Mucosa of descending colon (tissue), 3 donors: ENCODE measurements around the gene EPX. TPM values are rescaled to one million over a fixed set of nuclear protein-coding genes. Genes with fewer than 3 reads are reported as not detected.

Experiments used
- ATAC-seq: fragments of 200-7000 bp; cut with Tn5 transposase; one replicate; pipeline ENCODE4 v1.9.1; 2020; ENCODE audit warnings: mild to moderate bottlenecking, moderate library complexity
- DNase-seq, 3 donors: peaks; one replicate each; pipeline ENCODE4 v3.0.0-alpha.2; 2020
- H3K36me3 ChIP-seq: fragments of 200-600 bp; one replicate; pipeline ENCODE4 v1.8.0; 2021; ENCODE audit warnings: low read depth, mild to moderate bottlenecking
- H3K4me1 ChIP-seq: fragments of 200-600 bp; one replicate; pipeline ENCODE4 v1.8.0; 2021; ENCODE audit warnings: low read depth, mild to moderate bottlenecking
- H3K4me3 ChIP-seq: fragments of 200-600 bp; one replicate; pipeline ENCODE4 v1.8.0; 2021; ENCODE audit warnings: mild to moderate bottlenecking
- H3K9me3 ChIP-seq: fragments of 200-600 bp; one replicate; pipeline ENCODE4 v1.8.0; 2021; ENCODE audit warnings: mild to moderate bottlenecking
- intact Hi-C, 2 donors: fragments of 100-400 bp; cut with DNase I in 1 of 2; cut with micrococcal nuclease in 1 of 2; formaldehyde crosslinking; loops; one replicate each; pipeline versions ENCODE4 v1.11.0 to v1.11.1; 2022; cut with DNase I, micrococcal nuclease
- total RNA-seq, 3 donors: library from RNA; stranded (reverse); fragmentation: NEBNext Ultra II Directional in 2 of 3; extraction: Animal tissue kit (Norgen Biotek cat#: 25700) in 2 of 3; gene quantifications; one replicate each; pipeline versions ENCODE4 v1.2.1 to v1.2.4, GENCODE V29; 2021 to 2023
- TF ChIP-seq, protein P1 (sequence below): fragments of 200-600 bp; IDR thresholded peaks from one replicate; pipeline ENCODE4 v1.8.0; 2022; ENCODE audit warnings: antibody characterized with exemption, mild to moderate bottlenecking
- donor health status: DM: no; HTN: no; CAD: no; lungs with moderate emphysema.
- donor health status: DM: no; HTN: no; CAD: no.
- donor health status: DM: no; HTN: yes; CAD: no.

Gene EPX
- total RNA-seq, 3 donors from 2014 or later: not detected

DNA sequence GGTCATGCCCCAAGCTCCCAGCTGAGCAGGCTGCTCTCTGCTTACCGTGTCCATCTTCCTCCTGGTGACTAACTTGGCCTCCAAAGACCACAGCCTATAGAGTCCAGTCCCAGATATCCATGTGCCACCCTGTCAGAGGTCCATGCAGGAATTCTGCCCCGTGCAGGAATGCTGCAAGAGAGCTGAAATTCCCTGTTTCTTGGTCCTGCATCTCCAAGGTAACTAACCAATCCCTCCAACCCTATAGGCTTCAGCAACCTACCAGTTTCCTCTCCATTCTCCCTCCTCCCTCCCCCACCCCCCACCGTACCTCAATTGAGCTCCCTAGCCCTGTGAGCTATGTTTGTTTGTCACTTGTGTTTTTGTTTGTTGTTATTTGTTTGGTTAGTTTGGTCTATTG lies 36.2 kb downstream of the EPX start:
- Histone ChIP-seq H3K4me3 (no peak overlapping the region), H3K9me3 (no peaks in the 10 kb centered on the region), H3K36me3 (no peaks in the 10 kb centered on the region), H3K4me1 (no peaks in the 10 kb centered on the region)
- no peak for ATAC-seq
- TF ChIP-seq, protein P1, sequence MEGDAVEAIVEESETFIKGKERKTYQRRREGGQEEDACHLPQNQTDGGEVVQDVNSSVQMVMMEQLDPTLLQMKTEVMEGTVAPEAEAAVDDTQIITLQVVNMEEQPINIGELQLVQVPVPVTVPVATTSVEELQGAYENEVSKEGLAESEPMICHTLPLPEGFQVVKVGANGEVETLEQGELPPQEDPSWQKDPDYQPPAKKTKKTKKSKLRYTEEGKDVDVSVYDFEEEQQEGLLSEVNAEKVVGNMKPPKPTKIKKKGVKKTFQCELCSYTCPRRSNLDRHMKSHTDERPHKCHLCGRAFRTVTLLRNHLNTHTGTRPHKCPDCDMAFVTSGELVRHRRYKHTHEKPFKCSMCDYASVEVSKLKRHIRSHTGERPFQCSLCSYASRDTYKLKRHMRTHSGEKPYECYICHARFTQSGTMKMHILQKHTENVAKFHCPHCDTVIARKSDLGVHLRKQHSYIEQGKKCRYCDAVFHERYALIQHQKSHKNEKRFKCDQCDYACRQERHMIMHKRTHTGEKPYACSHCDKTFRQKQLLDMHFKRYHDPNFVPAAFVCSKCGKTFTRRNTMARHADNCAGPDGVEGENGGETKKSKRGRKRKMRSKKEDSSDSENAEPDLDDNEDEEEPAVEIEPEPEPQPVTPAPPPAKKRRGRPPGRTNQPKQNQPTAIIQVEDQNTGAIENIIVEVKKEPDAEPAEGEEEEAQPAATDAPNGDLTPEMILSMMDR: no peak
- intact Hi-C loops: no loop called here
- DNase-seq: no peak

DNA sequence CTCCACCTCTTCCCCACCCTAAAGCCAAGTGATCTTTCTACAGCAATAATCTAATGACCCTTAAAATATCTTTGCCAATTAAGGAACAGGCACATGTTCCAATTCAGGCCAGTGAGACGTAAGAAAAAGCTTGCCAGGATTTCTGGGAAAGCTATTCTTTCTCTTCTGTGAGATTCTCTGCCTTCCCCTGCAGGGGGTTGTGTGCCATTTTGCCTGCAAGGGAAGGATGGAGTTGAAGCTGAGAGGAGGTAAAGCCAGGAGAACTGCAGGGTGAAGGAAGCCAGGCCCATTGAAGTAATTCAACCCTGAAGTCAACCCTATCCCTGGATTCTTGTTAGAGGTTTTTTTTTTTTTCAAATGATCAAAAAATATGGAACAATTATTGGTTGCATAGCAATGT lies 36.9 kb downstream of the EPX start:
- TF ChIP-seq, protein P1: no peak
- H3K9me3 ChIP-seq: no peaks in the 10 kb centered on the region
- H3K36me3 ChIP-seq: no peaks in the 10 kb centered on the region
- no peak for DNase-seq
- no peaks in the 10 kb centered on the region for H3K4me1 ChIP-seq
- intact Hi-C loops: no loop called here
- no peak overlapping the region for H3K4me3 ChIP-seq
- ATAC-seq: no peak

DNA sequence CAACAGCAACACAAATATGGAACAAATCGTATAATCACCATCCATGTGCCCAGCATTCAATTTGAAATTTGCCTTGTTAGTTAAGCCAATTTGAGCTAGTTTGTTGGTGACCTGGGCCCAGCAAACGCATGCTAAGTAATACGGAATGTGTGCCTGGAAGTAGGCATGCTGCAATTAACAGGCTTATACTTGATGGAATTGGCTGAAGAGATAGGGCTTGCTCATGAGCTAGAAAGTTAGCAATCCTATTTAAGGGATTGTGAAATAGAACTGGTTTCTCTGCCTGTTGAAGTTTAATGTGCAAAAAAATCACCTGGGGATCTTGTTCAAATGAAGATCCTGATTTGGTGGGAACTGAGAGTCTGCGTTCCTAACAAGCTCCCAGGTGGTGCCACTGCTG lies 37.4 kb downstream of the EPX start:
- ATAC-seq (no peak), DNase-seq (no peak)
- H3K4me3 ChIP-seq: no peak overlapping the region
- H3K36me3 ChIP-seq: no peaks in the 10 kb centered on the region
- H3K9me3 ChIP-seq: no peaks in the 10 kb centered on the region
- TF ChIP-seq, protein P1: no peak
- H3K4me1 ChIP-seq: no peaks in the 10 kb centered on the region
- intact Hi-C loops: no loop called here

DNA sequence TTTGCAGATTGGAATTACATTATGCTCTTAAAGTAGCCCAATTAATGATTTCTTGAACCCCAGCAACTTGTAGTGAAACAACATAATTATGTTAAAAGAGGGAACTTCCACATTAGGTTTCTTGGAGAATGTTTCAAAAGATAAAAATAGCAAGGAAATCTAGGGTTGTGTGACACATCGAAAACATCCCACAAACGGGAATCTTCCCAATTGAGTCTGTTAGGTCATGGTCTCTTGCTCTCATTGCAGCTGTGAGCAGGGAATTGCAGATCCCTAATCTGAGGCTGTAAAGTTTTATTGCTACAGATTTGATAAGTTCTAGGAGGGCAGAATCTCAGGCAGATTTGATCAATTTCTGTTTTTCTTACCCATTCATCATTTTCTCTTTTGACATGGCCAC lies 39.1 kb downstream of the EPX start:
- H3K36me3 ChIP-seq: no peaks in the 10 kb centered on the region
- ATAC-seq: no peak
- no peaks in the 10 kb centered on the region for H3K4me1 ChIP-seq
- TF ChIP-seq, protein P1: no peak
- intact Hi-C loops: no loop called here
- DNase-seq: no peak
- H3K4me3 ChIP-seq: no peak overlapping the region
- no peaks in the 10 kb centered on the region for H3K9me3 ChIP-seq

DNA sequence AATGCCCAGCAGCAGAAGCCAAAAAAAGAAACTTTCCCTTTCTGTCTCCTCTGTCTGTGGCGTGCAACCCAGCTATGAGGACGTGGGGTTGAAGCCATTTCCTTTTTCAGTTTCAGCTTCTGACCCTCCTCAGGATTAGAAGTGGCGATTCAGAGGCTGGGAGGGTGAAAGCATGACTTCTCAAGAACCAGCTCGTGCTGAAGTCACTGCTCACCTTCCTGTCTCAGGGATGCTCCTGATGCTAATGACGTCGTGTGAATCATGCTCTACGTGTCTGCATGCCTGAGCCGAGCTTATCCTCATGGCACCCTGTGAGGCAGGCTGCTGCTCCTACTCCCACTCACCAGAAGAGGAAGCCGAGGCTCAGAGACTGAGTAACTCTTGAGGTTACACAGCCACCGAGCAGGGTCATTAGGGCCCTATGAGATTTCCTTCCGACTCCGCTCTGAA lies 40.2 kb downstream of the EPX start:
- Histone ChIP-seq H3K4me3 (no peak overlapping the region), H3K4me1 (no peaks in the 10 kb centered on the region), H3K36me3 (no peaks in the 10 kb centered on the region), H3K9me3 (no peaks in the 10 kb centered on the region)
- DNase-seq (no peak), ATAC-seq (peak; percentile 55)
- TF ChIP-seq, protein P1: no peak
- intact Hi-C loops: no loop called here

DNA sequence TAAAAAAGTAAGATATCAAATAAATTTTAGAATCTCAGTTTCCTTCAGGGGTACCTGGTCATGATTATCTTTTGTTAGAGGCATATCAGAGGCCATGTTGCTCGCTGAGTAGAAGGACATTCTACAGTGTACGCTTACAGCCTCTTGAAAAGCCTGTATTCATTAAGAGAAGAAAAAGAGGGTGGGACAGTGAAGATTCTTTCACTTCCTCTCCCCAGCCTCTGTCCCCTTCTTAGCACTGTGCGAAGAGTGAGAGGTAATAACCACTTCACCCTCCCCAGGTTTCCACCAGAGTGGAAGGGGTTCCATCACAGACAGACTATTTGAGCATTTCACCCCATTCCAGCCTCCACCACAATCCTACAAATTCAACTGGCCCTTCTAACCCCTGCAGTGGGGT lies 41.0 kb downstream of the EPX start:
- TF ChIP-seq, protein P1: no peak
- no peaks in the 10 kb centered on the region for H3K9me3 ChIP-seq
- no peaks in the 10 kb centered on the region for H3K4me1 ChIP-seq
- no peaks in the 10 kb centered on the region for H3K36me3 ChIP-seq
- ATAC-seq (peak; percentile 51), DNase-seq (no peak)
- intact Hi-C loops: no loop called here
- H3K4me3 ChIP-seq: no peak overlapping the region
